Neural cell (in vitro differentiated cells): ENCODE data around the gene GUCD1.

Experiments used
- POLR2AphosphoS5 ChIP-seq: IDR thresholded peaks from 2 replicates; pipeline ENCODE4 v1.6.1; 2012
- REST ChIP-seq: IDR thresholded peaks from 2 replicates; pipeline ENCODE4 v1.6.1; 2012; ENCODE audit warnings: borderline replicate concordance
- TAF1 ChIP-seq: IDR thresholded peaks from 2 replicates; pipeline ENCODE4 v1.6.1; 2012; ENCODE audit warnings: low read depth
- TF ChIP-seq, protein P1 (sequence below): fragments of 450-650 bp; IDR thresholded peaks from 2 replicates; pipeline ENCODE4 v1.5.1; 2014; ENCODE audit warnings: antibody characterized with exemption, mild to moderate bottlenecking, moderate library complexity; ENCODE audit not compliant: poor library complexity, severe bottlenecking

- TF ChIP-seq POLR2AphosphoS5 (no peak), TAF1 (no peak), REST (no peak)
- TF ChIP-seq, protein P1, sequence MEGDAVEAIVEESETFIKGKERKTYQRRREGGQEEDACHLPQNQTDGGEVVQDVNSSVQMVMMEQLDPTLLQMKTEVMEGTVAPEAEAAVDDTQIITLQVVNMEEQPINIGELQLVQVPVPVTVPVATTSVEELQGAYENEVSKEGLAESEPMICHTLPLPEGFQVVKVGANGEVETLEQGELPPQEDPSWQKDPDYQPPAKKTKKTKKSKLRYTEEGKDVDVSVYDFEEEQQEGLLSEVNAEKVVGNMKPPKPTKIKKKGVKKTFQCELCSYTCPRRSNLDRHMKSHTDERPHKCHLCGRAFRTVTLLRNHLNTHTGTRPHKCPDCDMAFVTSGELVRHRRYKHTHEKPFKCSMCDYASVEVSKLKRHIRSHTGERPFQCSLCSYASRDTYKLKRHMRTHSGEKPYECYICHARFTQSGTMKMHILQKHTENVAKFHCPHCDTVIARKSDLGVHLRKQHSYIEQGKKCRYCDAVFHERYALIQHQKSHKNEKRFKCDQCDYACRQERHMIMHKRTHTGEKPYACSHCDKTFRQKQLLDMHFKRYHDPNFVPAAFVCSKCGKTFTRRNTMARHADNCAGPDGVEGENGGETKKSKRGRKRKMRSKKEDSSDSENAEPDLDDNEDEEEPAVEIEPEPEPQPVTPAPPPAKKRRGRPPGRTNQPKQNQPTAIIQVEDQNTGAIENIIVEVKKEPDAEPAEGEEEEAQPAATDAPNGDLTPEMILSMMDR: no peak
Observed at GRCh38 chr22:24529898-24530297, 25.0 kb downstream of the GUCD1 start.
